Gastrocnemius medialis (tissue), 4 donors: ENCODE results near the gene CHST9. TPM values are rescaled to one million over a fixed set of nuclear protein-coding genes. Genes with fewer than 3 reads are reported as not detected.

Experiments
- ATAC-seq, 2 donors: fragments of 150-250 bp; one replicate each; pipeline ENCODE4 v1.9.1; 2016
- DNase-seq, 2 donors: peaks; one replicate each; pipeline ENCODE4 v3.0.0-alpha.2; 2019
- H3K27ac ChIP-seq, 4 donors: fragments of 200-600 bp; sonication (generic); 1 replicate in 1 of 4; 2 replicates in 3 of 4; pipeline ENCODE4 v1.5.1; 2016 to 2018; ENCODE audit warnings: mild to moderate bottlenecking in 2 of 4, moderate library complexity in 1 of 4
- H3K27me3 ChIP-seq, 3 donors: fragments of 200-600 bp; sonication (generic) in 2 of 3; 1 replicate in 1 of 3; 2 replicates in 2 of 3; pipeline versions ENCODE4 v1.5.1 to v1.6.0; 2016 to 2019; ENCODE audit warnings: mild to moderate bottlenecking in 1 of 3, moderate library complexity in 1 of 3
- H3K36me3 ChIP-seq, 2 donors: fragments of 200-600 bp; sonication (generic) in 1 of 2; one replicate each; pipeline ENCODE4 v1.5.1; 2017 to 2018
- H3K4me1 ChIP-seq, 2 donors: fragments of 200-600 bp; sonication (generic) in 1 of 2; one replicate each; pipeline ENCODE4 v1.5.1; 2016 to 2017; ENCODE audit warnings: mild to moderate bottlenecking in 2 of 2
- H3K4me3 ChIP-seq, 4 donors: fragments of 200-600 bp; sonication (generic) in 3 of 4; 1 replicate in 1 of 4; 2 replicates in 3 of 4; pipeline ENCODE4 v1.5.1; 2016 to 2019; ENCODE audit warnings: mild to moderate bottlenecking in 2 of 4
- H3K9me3 ChIP-seq, 3 donors: fragments of 200-600 bp; sonication (generic) in 2 of 3; 1 replicate in 1 of 3; 2 replicates in 2 of 3; pipeline ENCODE4 v1.5.1; 2016 to 2019
- CTCF ChIP-seq, 5 experiments: fragments of 450-650 bp in 3 of 5; fragments of 200-600 bp in 2 of 5; sonication (generic) in 2 of 5; IDR thresholded peaks in 4 of 5; conservative IDR thresholded peaks in 1 of 5; 1 replicate in 4 of 5; 2 replicates in 1 of 5; pipeline ENCODE4 v1.5.1; 2016 to 2019; ENCODE audit warnings: antibody characterized with exemption in 5 of 5, mild to moderate bottlenecking in 3 of 5, moderate library complexity in 3 of 5
- POLR2A ChIP-seq, 2 donors: fragments of 450-650 bp; IDR thresholded peaks; one replicate each; pipeline ENCODE4 v1.6.1; 2017; ENCODE audit warnings: antibody characterized with exemption in 2 of 2, mild to moderate bottlenecking in 2 of 2, moderate library complexity in 2 of 2
- in situ Hi-C, 4 donors: fragments of 200-750 bp; cut with MboI; loops; one replicate each; pipeline versions ENCODE4 v1.15.0 to v1.8.0; 2017; ENCODE audit warnings: low sequenced_read_pairs in 4 of 4
- intact Hi-C: fragments of 100-400 bp; cut with DNase I; formaldehyde crosslinking; loops from one replicate; pipeline ENCODE4 v1.15.1; 2023; ENCODE audit warnings: low total_unique reads
- total RNA-seq, 4 donors: library from RNA; depleted of rRNA; stranded (reverse); fragments of >200 nt; gene quantifications; one replicate each; pipeline versions ENCODE4 v1.1.0 to v1.2.3, GENCODE V29; 2016

The CHST9 gene
- total RNA-seq, 4 donors from 2014 or later = 0.07 TPM; not detected in 3

DNA sequence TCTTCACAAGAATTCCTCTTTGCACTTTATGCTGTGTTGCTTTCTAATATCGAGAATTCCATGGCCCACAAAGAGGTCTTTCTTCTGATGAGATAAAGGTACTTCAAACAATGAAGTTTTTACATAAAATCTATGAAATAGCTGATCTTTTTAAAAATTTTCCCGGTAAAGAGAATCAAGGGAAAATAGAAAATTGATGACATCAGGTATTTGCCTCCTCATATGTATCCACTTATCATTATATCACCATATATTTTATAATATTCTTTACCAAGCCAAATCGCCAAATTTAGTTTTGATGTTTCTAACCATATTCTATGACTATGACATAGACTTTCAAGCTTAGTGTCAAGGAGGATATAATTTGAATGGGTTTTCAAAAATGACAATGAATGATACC, 139.8 kb downstream of the CHST9 start:
- Histone ChIP-seq H3K27me3 (no peaks in the 10 kb centered on the region), H3K36me3 (no peaks in the 10 kb centered on the region), H3K9me3 (no peaks in the 10 kb centered on the region), H3K27ac (no peak overlapping the region), H3K4me3 (no peak overlapping the region), H3K4me1 (no peaks in the 10 kb centered on the region)
- DNase-seq = no peak
- in situ Hi-C loops = no loop called here
- ATAC-seq = no peak
- TF ChIP-seq CTCF (IDR thresholded peaks at IDR 0.05 in 4 of 5, conservative IDR thresholded peaks at IDR 0.05 in 1 of 5) (no peak), POLR2A (IDR thresholded peaks at IDR 0.05) (no peak)
- intact Hi-C loops = no loop called here

GRCh38 chr18:27042177-27042576, 142.9 kb downstream of the CHST9 start:
- DNase-seq (no peak), ATAC-seq (no peak)
- no peak overlapping the region for H3K27ac ChIP-seq
- H3K4me3 ChIP-seq = no peak overlapping the region
- no peak for TF ChIP-seq CTCF (IDR thresholded peaks at IDR 0.05 in 4 of 5, conservative IDR thresholded peaks at IDR 0.05 in 1 of 5)
- TF ChIP-seq POLR2A (IDR thresholded peaks at IDR 0.05) = no peak
- no peaks in the 10 kb centered on the region for H3K27me3 ChIP-seq
- no peaks in the 10 kb centered on the region for H3K4me1 ChIP-seq
- intact Hi-C loops (no loop called here), in situ Hi-C loops (no loop called here)
- no peaks in the 10 kb centered on the region for H3K36me3 ChIP-seq
- no peaks in the 10 kb centered on the region for H3K9me3 ChIP-seq

DNA sequence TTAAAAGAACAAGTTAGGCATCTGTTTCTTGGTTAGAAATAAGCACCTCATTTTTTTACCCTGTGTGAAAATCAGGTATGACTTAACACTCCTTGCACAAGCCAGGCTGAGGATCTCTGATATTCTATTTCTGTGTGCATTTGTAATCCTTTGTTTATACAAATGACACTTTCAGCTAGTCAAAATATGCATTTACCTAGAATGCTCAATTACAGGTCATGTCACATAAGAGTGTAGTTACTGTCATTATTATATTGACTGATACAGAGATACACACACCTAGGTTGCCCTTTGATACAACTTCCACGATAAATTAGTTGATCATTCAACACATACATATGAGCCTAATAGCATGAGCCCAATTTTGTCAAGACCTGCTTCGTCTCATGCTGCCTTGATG, 144.3 kb downstream of the CHST9 start:
- DNase-seq (no peak), ATAC-seq (no peak)
- TF ChIP-seq CTCF (IDR thresholded peaks at IDR 0.05 in 4 of 5, conservative IDR thresholded peaks at IDR 0.05 in 1 of 5) = no peak
- TF ChIP-seq POLR2A (IDR thresholded peaks at IDR 0.05) = no peak
- intact Hi-C loops = no loop called here
- no peaks in the 10 kb centered on the region for H3K4me1 ChIP-seq
- H3K9me3 ChIP-seq = no peaks in the 10 kb centered on the region
- H3K27ac ChIP-seq = no peak overlapping the region
- H3K4me3 ChIP-seq = no peak overlapping the region
- in situ Hi-C loops = no loop called here
- no peaks in the 10 kb centered on the region for H3K27me3 ChIP-seq
- H3K36me3 ChIP-seq = no peaks in the 10 kb centered on the region

- no peaks in the 10 kb centered on the region for H3K27me3 ChIP-seq
- TF ChIP-seq POLR2A (IDR thresholded peaks at IDR 0.05) = no peak
- no peak for TF ChIP-seq CTCF (IDR thresholded peaks at IDR 0.05 in 4 of 5, conservative IDR thresholded peaks at IDR 0.05 in 1 of 5)
- no peak overlapping the region for H3K27ac ChIP-seq
- no peaks in the 10 kb centered on the region for H3K4me1 ChIP-seq
- H3K36me3 ChIP-seq = no peaks in the 10 kb centered on the region
- intact Hi-C loops (no loop called here), in situ Hi-C loops (no loop called here)
- no peak overlapping the region for H3K4me3 ChIP-seq
- H3K9me3 ChIP-seq = no peaks in the 10 kb centered on the region
- ATAC-seq (no peak), DNase-seq (no peak)
These were observed 151.4 kb downstream of the CHST9 start for GRCh38 chr18:27033722-27034121.

DNA sequence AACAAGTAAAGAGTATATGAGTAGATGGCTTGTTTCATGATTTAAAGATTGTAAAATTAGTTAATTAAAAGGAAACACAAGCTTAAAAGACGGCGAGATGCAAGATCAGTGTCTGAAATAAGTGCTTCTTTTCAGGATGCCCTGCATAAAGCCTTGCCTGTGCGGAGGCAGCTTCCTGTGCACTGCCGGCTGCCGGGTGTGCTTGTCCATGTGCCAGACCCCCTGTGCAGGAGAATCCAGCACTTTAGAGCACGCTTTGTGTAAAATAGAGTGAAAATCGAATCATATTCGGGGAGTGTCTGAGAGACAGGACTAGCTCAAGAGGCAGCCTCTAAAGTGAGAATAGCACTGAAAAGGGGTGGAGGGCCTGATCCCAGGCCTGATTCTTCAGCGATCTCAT, 154.7 kb downstream of the CHST9 start:
- DNase-seq = no peak
- no peak overlapping the region for H3K4me3 ChIP-seq
- H3K4me1 ChIP-seq = no peaks in the 10 kb centered on the region
- TF ChIP-seq POLR2A (IDR thresholded peaks at IDR 0.05) = no peak
- TF ChIP-seq CTCF (IDR thresholded peaks at IDR 0.05 in 4 of 5, conservative IDR thresholded peaks at IDR 0.05 in 1 of 5) = no peak
- in situ Hi-C loops (no loop called here), intact Hi-C loops (no loop called here)
- no peak overlapping the region for H3K27ac ChIP-seq
- H3K27me3 ChIP-seq = no peaks in the 10 kb centered on the region
- no peaks in the 10 kb centered on the region for H3K36me3 ChIP-seq
- ATAC-seq = no peak
- no peaks in the 10 kb centered on the region for H3K9me3 ChIP-seq
